Measurements from ENCODE around the gene DHX16. TPM values are rescaled to one million over a fixed set of nuclear protein-coding genes. Genes with fewer than 3 reads are reported as not detected.

Gene DHX16
- total and polyA plus RNA-seq, 9 of the 15 experiments (the other 6 are each of a cell fraction or from before 2014, with no cell fraction given) = 14.6 to 66.1 (median 47.5) TPM

GRCh38 chr6:30686908-30687658, 14.3 kb upstream of the DHX16 start (continued):
- TF ChIP-seq CEBPB (tag; IDR thresholded peaks at IDR 0.05) (no peak), THAP12 (CRISPR knock-in tag; IDR thresholded peaks at IDR 0.05) (0 out of 2 replicates have a peak, but pooled peaks have one; percentile 33), RBM22 (IDR thresholded peaks at IDR 0.05; ENCODE audit: low read depth, low read length, poor library complexity, severe bottlenecking) (peak; percentile 63), SMARCA4 (IDR thresholded peaks at IDR 0.05) (peak; percentile 63), HMGN3 (IDR thresholded peaks at IDR 0.05; ENCODE audit: borderline replicate concordance, extremely low read depth, insufficient read length, low read depth, low read length) (peak; percentile 92), RBM39 (optimal IDR thresholded peaks at IDR 0.05; ENCODE audit: low read depth, low read length) (peak; percentile 65), PHF20 (IDR thresholded peaks at IDR 0.05; ENCODE audit: partially characterized antibody) (peak; percentile 61), BRCA1 (IDR thresholded peaks at IDR 0.05) (no peak), BRCA1 (CRISPR knock-in tag; IDR thresholded peaks at IDR 0.05) (0 out of 2 replicates have a peak, but pooled peaks have one; percentile 37), SAFB (IDR thresholded peaks at IDR 0.05; ENCODE audit: borderline replicate concordance, low read depth, low read length) (peak; percentile 97), PHF21A (IDR thresholded peaks at IDR 0.05; ENCODE audit: borderline replicate concordance, low read depth) (peak; percentile 98), ETV6 (IDR thresholded peaks at IDR 0.05; ENCODE audit: borderline replicate concordance in 1 of 2, low read depth in 2 of 2, low read length in 1 of 2) (peak in 1 of 2 experiments; percentile 72; a peak in 1 of 4 replicates), ETV6 (CRISPR knock-in tag; IDR thresholded peaks at IDR 0.05; ENCODE audit: borderline replicate concordance) (no peak), CHD2 (IDR thresholded peaks at IDR 0.05; ENCODE audit: low read depth, low read length) (peak; percentile 13; the same call in 1 of the 2 replicates), ZNF124 (CRISPR knock-in tag; IDR thresholded peaks at IDR 0.05) (no peak), TAF1 (IDR thresholded peaks at IDR 0.05; ENCODE audit: control insufficient read depth, extremely low read depth, insufficient read depth, low read length, severe bottlenecking) (peak; percentile 58), ESRRA (IDR thresholded peaks at IDR 0.05; ENCODE audit: borderline replicate concordance, low read depth) (0 out of 2 replicates have a peak, but pooled peaks have one; percentile 22), LEF1 (IDR thresholded peaks at IDR 0.05) (peak; percentile 85), RHOXF2B (CRISPR knock-in tag; conservative IDR thresholded peaks at IDR 0.05) (peak; percentile 76; the same call in 1 of the 2 replicates), ZNF24 (IDR thresholded peaks at IDR 0.05) (peak; percentile 70), POLR2B (IDR thresholded peaks at IDR 0.05; ENCODE audit: low read depth, partially characterized antibody) (peak; percentile 67), MIER1 (IDR thresholded peaks at IDR 0.05; ENCODE audit: low read depth) (peak; percentile 70; the same call in 1 of the 2 replicates), TAF7 (tag; IDR thresholded peaks at IDR 0.05) (no peak), TRIM24 (IDR thresholded peaks at IDR 0.05) (peak; percentile 21 to 77; a peak in 3 of 4 replicates), PBX2 (CRISPR knock-in tag; IDR thresholded peaks at IDR 0.05; ENCODE audit: low read depth) (no peak), PBX2 (tag; conservative IDR thresholded peaks at IDR 0.05; ENCODE audit: low read depth) (no peak)

Data from K562 (cell line).